K562 (cell line): ENCODE measurements around the gene MED22. TPM values are rescaled to one million over a fixed set of nuclear protein-coding genes. Genes with fewer than 3 reads are reported as not detected.

Source experiments
- ATAC-seq: fragments of 200-7000 bp; cut with Tn5 transposase; 3 replicates; pipeline ENCODE4 v1.9.1; 2020; ENCODE audit warnings: moderate library complexity
- BruUV-seq: library from RNA; stranded (reverse); fragments of 400-500 nt; replicated peaks from 2 replicates; lab custom pipeline; 2021; lab: Mats Ljungman, UMichigan
- CTCF ChIA-PET: fragments of 300-600 bp; formaldehyde crosslinking; extraction: SDS; loops from one replicate; lab custom pipeline; 2021; ENCODE audit warnings: low intra/inter-chr PET ratio; lab: Yijun Ruan, JAX
- POLR2A ChIA-PET: fragments of 300-600, 350-650 bp; sonication (Branson Sonifier 250); formaldehyde crosslinking; extraction: SDS; loops from one replicate; lab custom pipeline; 2021; ENCODE audit warnings: antibody characterized with exemption, inconsistent platforms; lab: Yijun Ruan, JAX
- DNase-seq, 4 experiments: peaks; one replicate each; pipeline versions ENCODE4 v3.0.0 to v3.0.0-alpha.2; 2011 to 2018; ENCODE audit warnings: low spot score in 3 of 4, mixed read lengths in 3 of 4; ENCODE audit errors: extremely low read depth in 1 of 4
- FAIRE-seq: peaks from 2 replicates; lab custom pipeline; 2011; peaks lifted over from hg19 to GRCh38; lab: Jason Lieb, UNC
- H2AFZ ChIP-seq: 2 replicates; pipeline ENCODE4 v1.6.0; 2011; ENCODE audit warnings: low read depth, low read length, control low read depth, inconsistent platforms
- H3K27ac ChIP-seq: fragments of 200-600 bp; 3 replicates; pipeline ENCODE4 v1.8.0; 2011; ENCODE audit warnings: low read depth, mild to moderate bottlenecking, control low read depth, inconsistent platforms, low read length, moderate library complexity, mixed read lengths; ENCODE audit errors: extremely low read depth
- H3K27me3 ChIP-seq, 2 experiments: fragments of 300-600 bp in 1 of 2; 2 replicates in 1 of 2; 3 replicates in 1 of 2; pipeline versions ENCODE4 v1.6.0 to v1.8.0; 2011; ENCODE audit warnings: inconsistent platforms in 2 of 2, low read length in 2 of 2, mild to moderate bottlenecking in 1 of 2, mixed read lengths in 1 of 2, moderate library complexity in 1 of 2; ENCODE audit not compliant: control insufficient read depth in 2 of 2, insufficient read depth in 2 of 2
- H3K36me3 ChIP-seq: fragments of 300-600 bp; 3 replicates; pipeline ENCODE4 v1.8.0; 2011; ENCODE audit warnings: mild to moderate bottlenecking, low read length, inconsistent platforms; ENCODE audit not compliant: control insufficient read depth, insufficient read depth
- H3K4me1 ChIP-seq, 2 experiments: fragments of 200-600 bp in 1 of 2; replicated peaks in 1 of 2; 2 replicates in 1 of 2; 3 replicates in 1 of 2; pipeline versions ENCODE4 v1.5.1 to v1.8.0; 2011; ENCODE audit warnings: inconsistent platforms in 2 of 2, low read length in 2 of 2, mild to moderate bottlenecking in 1 of 2, mixed read lengths in 1 of 2, moderate library complexity in 1 of 2; ENCODE audit not compliant: control insufficient read depth in 2 of 2, insufficient read depth in 2 of 2
- H3K4me2 ChIP-seq: 2 replicates; pipeline ENCODE4 v1.6.1; 2011; ENCODE audit warnings: low read length, control low read depth, inconsistent platforms, mixed read lengths; ENCODE audit not compliant: insufficient read depth
- H3K4me3 ChIP-seq: fragments of 200-600 bp; sonication (generic), shearing (Covaris generic); 2 replicates; pipeline ENCODE4 v1.5.1; 2016; ENCODE audit warnings: control low read depth, inconsistent platforms
- H3K79me2 ChIP-seq: fragments of 200-600 bp; 3 replicates; pipeline ENCODE4 v1.8.0; 2011; ENCODE audit warnings: low read length, inconsistent platforms; ENCODE audit not compliant: control insufficient read depth, insufficient read depth
- H3K9ac ChIP-seq, 2 experiments: 2 replicates each; pipeline versions ENCODE4 v1.6.0 to v1.6.1; 2011; ENCODE audit warnings: low read depth in 2 of 2, low read length in 2 of 2, control low read depth in 1 of 2, inconsistent platforms in 1 of 2, mild to moderate bottlenecking in 1 of 2, mixed read lengths in 1 of 2; ENCODE audit not compliant: insufficient read depth in 1 of 2
- H3K9me1 ChIP-seq: one replicate; pipeline ENCODE4 v1.6.0; 2011; ENCODE audit warnings: inconsistent platforms, mild to moderate bottlenecking, low read length, moderate library complexity; ENCODE audit not compliant: control insufficient read depth, insufficient read depth
- H3K9me3 ChIP-seq: replicated peaks from 2 replicates; pipeline ENCODE4 v1.5.1; 2011; ENCODE audit warnings: low read depth, low read length, inconsistent platforms; ENCODE audit not compliant: control insufficient read depth, insufficient read depth
- H4K20me1 ChIP-seq: replicated peaks from 2 replicates; pipeline ENCODE4 v1.6.1; 2011; ENCODE audit warnings: low read length, inconsistent platforms, mixed read lengths; ENCODE audit not compliant: control insufficient read depth, insufficient read depth
- CBX3 ChIP-seq, 2 experiments: IDR thresholded peaks; 1 replicate in 1 of 2; 2 replicates in 1 of 2; pipeline ENCODE4 v1.6.1; 2012; ENCODE audit warnings: inconsistent platforms in 2 of 2, low read length in 2 of 2, borderline replicate concordance in 1 of 2, control low read depth in 1 of 2
- CBX5 ChIP-seq: IDR thresholded peaks from 2 replicates; pipeline ENCODE4 v1.6.1; 2014; ENCODE audit warnings: low read depth, borderline replicate concordance
- CHD1 ChIP-seq: fragments of 200-600 bp; sonication (generic); IDR thresholded peaks from one replicate; pipeline ENCODE4 v1.6.1; 2012; ENCODE audit warnings: mild to moderate bottlenecking, moderate library complexity, low read length, inconsistent platforms
- CXXC5 ChIP-seq: fragments of 250-450 bp; sonication (Bioruptor Pico); IDR thresholded peaks from 2 replicates; pipeline ENCODE4 v1.8.0; 2022; ENCODE audit warnings: inconsistent platforms, mild to moderate bottlenecking, moderate library complexity
- HDAC1 ChIP-seq, 2 experiments: fragments of 450-650 bp; IDR thresholded peaks; 2 replicates each; pipeline ENCODE4 v1.6.1; 2016 to 2017; ENCODE audit warnings: inconsistent platforms in 1 of 2, mild to moderate bottlenecking in 1 of 2, moderate library complexity in 1 of 2
- TRIM24 ChIP-seq, 2 experiments: fragments of 450-650 bp; IDR thresholded peaks; 2 replicates each; pipeline ENCODE4 v1.6.1; 2016
- TRIM28 ChIP-seq: fragments of 450-650 bp; IDR thresholded peaks from 2 replicates; pipeline ENCODE4 v1.6.1; 2017
- XRCC3 ChIP-seq: fragments of 450-650 bp; IDR thresholded peaks from 2 replicates; pipeline ENCODE4 v1.6.1; 2017; ENCODE audit warnings: mild to moderate bottlenecking, moderate library complexity
- ZBTB33 ChIP-seq: sonication (generic); formaldehyde crosslinking; IDR thresholded peaks from 2 replicates; pipeline ENCODE4 v1.8.1; 2023; ENCODE audit warnings: mild to moderate bottlenecking, missing genetic modification reagents
- ZNF561 ChIP-seq: fragments of 450-650 bp; formaldehyde crosslinking; conservative IDR thresholded peaks from 2 replicates; pipeline ENCODE4 v1.4.0; 2020; ENCODE audit warnings: mild to moderate bottlenecking, moderate library complexity
- ZNF79 ChIP-seq: fragments of 250-450 bp; sonication (Bioruptor Pico); IDR thresholded peaks from 2 replicates; pipeline ENCODE4 v1.4.0; 2020; ENCODE audit warnings: low read depth, mild to moderate bottlenecking, moderate library complexity
- WGBS: fragments of 100-300 bp; shearing (Covaris generic); methylation state at CpG from one replicate; pipeline ENCODE4 v1.1.6; 2016; ENCODE audit warnings: low coverage, mixed read lengths; ENCODE audit not compliant: insufficient coverage; ENCODE audit errors: missing lambda C conversion rate; 5-methylcytosine and 5-hydroxymethylcytosine counted together
- in situ Hi-C: fragments of 300-500 bp; cut with MboI; formaldehyde crosslinking; loops from 4 replicates; pipeline ENCODE4 v1.15.0; 2018; ENCODE audit warnings: inconsistent platforms, mixed read lengths
- intact Hi-C: fragments of 100-400 bp; cut with micrococcal nuclease; formaldehyde crosslinking; loops from 2 replicates; pipeline ENCODE4 v1.14.2; 2022
- polyA plus RNA-seq, 8 experiments: library from polyadenylated mRNA; depleted of rRNA in 4 of 8; stranded (reverse) in 5 of 8; unstranded in 3 of 8; fragments of >200 nt; fragmentation: Nextera tagmentation in 2 of 8; fragmentation: Illumina TruSeq in 1 of 8; extraction: Ambion mirVana in 2 of 8; extraction: Trizol in 1 of 8; gene quantifications; 2 replicates each; pipeline versions ENCODE4 v1.2.1 to v1.2.3, GENCODE V29; 2011 to 2014; ENCODE audit warnings: inconsistent platforms in 1 of 8, missing spikeins in 1 of 8
- total RNA-seq, 7 experiments: library from RNA; depleted of rRNA in 6 of 7; stranded (reverse); fragments of >200 nt in 6 of 7; fragmentation: Illumina TruSeq in 2 of 7; extraction: Trizol in 2 of 7; gene quantifications; 2 replicates each; pipeline versions ENCODE4 v1.2.1 to v1.2.3, GENCODE V29; 2011 to 2021; ENCODE audit warnings: low replicate concordance in 1 of 7
- TF ChIP-seq, protein P1 (sequence below): fragments of 450-650 bp; IDR thresholded peaks from 2 replicates; pipeline ENCODE4 v1.6.1; 2018; ENCODE audit warnings: mild to moderate bottlenecking, low read depth; ENCODE audit not compliant: partially characterized antibody

MED22 gene
- total and polyA plus RNA-seq, 9 of the 15 experiments (the other 6 are each of a cell fraction or from before 2014, with no cell fraction given), result 0.73 to 35.6 (median 22.3) TPM

DNA sequence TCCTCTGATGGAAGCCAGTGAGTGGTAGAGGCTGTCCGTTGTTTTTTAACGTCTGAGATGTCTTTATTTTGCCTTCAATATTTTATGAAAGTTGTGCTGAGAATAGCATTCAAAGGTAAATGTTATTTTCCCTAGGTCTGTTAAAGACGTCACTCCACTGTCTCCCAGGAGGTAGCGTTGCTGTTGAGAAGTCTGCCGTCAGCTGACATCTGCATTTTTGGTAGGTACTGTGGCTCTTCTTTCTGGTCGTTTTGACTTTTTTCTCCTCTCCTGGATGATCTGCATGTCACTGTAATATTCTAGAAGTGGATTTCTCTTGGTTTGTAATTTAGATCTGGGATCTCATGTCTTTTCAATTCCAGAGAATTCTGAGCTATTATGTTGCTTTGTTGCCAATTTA lies 38.3 kb downstream of the MED22 start:
- no peak overlapping the region for H3K4me3 ChIP-seq
- ChIA-PET POLR2A (no interaction called here), CTCF (no interaction called here)
- H3K79me2 ChIP-seq, result no peaks in the 10 kb centered on the region
- peak in 1 of 4 experiments; percentile 23 for DNase-seq
- no peaks in the 10 kb centered on the region for H3K36me3 ChIP-seq
- WGBS, result 21% methylated on average over 6 of the region's 6 CpGs
- in situ Hi-C loops, result no loop called here
- TF ChIP-seq CHD1 (no peak), ZNF561 (CRISPR knock-in tag) (no peak), TRIM28 (peak; percentile 95), HDAC1 (IDR thresholded peaks at IDR 0.05) (peak in 1 of 2 experiments; percentile 91; a peak in 2 of 4 replicates), TRIM24 (IDR thresholded peaks at IDR 0.05) (peak; percentile 39 to 68; a peak in 2 of 4 replicates), ZBTB33 (CRISPR knock-in tag) (no peak), CXXC5 (CRISPR knock-in tag) (0 out of 2 replicates have a peak, but pooled peaks have one; percentile 16), XRCC3 (0 out of 2 replicates have a peak, but pooled peaks have one; percentile 24), CBX3 (IDR thresholded peaks at IDR 0.05; ENCODE audit: borderline replicate concordance in 1 of 2, low read length in 2 of 2) (peak in 1 of 2 experiments; percentile 96; a peak in 2 of 3 replicates), CBX5 (peak; percentile 84), ZNF79 (CRISPR knock-in tag) (no peak)
- TF ChIP-seq, protein P1, sequence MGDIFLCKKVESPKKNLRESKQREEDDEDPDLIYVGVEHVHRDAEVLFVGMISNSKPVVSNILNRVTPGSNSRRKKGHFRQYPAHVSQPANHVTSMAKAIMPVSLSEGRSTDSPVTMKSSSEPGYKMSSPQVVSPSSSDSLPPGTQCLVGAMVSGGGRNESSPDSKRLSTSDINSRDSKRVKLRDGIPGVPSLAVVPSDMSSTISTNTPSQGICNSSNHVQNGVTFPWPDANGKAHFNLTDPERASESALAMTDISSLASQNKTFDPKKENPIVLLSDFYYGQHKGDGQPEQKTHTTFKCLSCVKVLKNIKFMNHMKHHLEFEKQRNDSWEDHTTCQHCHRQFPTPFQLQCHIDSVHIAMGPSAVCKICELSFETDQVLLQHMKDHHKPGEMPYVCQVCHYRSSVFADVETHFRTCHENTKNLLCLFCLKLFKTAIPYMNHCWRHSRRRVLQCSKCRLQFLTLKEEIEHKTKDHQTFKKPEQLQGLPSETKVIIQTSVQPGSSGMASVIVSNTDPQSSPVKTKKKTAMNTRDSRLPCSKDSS, result peak; percentile 43
- ATAC-seq, result no peak
- H3K9me1 ChIP-seq, result no peaks in the 10 kb centered on the region
- H3K4me2 ChIP-seq, result no peak overlapping the region
- no peaks in the 10 kb centered on the region for H4K20me1 ChIP-seq
- H3K9ac ChIP-seq, result no peak overlapping the region
- peaks cover 0 to 7% of the 10 kb centered on the region in 2 experiments; a peak in 1 of 5 replicates for H3K27me3 ChIP-seq
- intact Hi-C loops, result no loop called here
- H3K27ac ChIP-seq, result no peak overlapping the region
- BruUV-seq, result no TSS peak
- H2AFZ ChIP-seq, result no peak overlapping the region
- FAIRE-seq, result no peak
- peaks cover 4% of the 10 kb centered on the region for H3K9me3 ChIP-seq
- peaks cover 3 to 8% of the 10 kb centered on the region in 2 experiments; a peak in 3 of 5 replicates for H3K4me1 ChIP-seq
